ENCODE measurements around the gene ZNF335.

Gene ZNF335

DNA sequence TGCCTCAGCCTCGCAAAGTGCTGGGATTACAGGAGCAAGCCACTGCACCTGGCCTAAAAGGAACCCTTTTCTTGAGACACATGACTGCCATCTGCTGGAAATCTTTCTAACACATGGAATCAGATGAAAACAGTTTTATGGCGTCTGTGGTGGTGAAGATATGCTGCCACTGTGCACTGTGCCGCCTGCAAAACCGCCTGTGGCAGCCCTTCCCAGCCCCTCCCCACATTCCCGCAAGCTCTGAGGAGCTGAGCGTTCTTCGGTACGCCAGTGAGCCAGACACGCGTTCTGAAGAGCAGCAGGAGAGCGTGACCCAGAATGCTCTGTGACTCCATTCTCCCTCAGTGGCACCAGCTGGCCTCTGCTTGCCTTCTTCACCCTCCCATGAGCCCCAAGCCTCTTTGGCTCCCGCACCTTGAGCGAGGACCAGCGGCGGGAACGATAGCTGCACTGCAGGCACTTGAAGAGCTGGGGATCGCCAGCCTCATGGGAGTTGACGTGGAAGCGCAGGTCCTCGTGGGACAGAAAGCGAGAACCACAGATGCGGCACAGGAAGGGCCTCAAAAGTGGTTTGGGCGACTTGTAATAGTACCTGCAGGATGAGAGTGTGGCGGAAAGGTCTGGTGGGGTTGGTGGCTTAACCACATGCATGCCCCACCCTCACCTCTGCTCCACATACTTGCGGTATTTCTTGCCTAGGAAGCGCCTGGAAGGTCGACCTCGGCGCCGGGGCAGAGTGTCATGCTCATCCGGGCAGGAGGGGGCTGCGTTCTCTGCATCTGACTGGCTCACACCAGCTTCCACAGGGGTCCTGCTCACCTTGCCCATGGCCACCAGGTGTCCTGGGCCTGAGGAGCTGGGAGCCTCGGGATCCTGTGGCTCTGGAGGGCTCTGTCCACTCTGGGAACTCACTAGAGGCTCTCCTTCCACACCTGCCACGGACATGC is 8.7 kb downstream of the ZNF335 start:
- Histone ChIP-seq H3K4me3 (ENCODE audit: low read length in 2 of 2) (no peak overlapping the region), H3K36me3 (replicated peaks in 1 of 2; ENCODE audit: control insufficient read depth in 2 of 2, insufficient read depth in 2 of 2, low read length in 2 of 2) (peaks cover 64 to 91% of the 10 kb centered on the region in 2 donors), H3K9ac (ENCODE audit: low read depth, low read length, poor library complexity) (no peak overlapping the region), H3K4me1 (ENCODE audit: control insufficient read depth in 2 of 2, insufficient read depth in 1 of 2, low read depth in 1 of 2, low read length in 2 of 2) (no peaks in the 10 kb centered on the region), H2BK12ac (ENCODE audit: low read length) (no peak overlapping the region), H2AFZ (ENCODE audit: low read length) (no peak overlapping the region), H4K8ac (ENCODE audit: low read depth, low read length) (no peak overlapping the region), H3K79me1 (ENCODE audit: low read depth, low read length) (no peaks in the 10 kb centered on the region), H3K27me3 (ENCODE audit: control insufficient read depth in 3 of 3, insufficient read depth in 3 of 3, low read depth in 1 of 3, low read length in 3 of 3) (no peaks in the 10 kb centered on the region), H3K4ac (ENCODE audit: low read length) (no peak overlapping the region), H2BK5ac (ENCODE audit: low read length) (peak overlapping the region; percentile 22), H3K4me2 (ENCODE audit: insufficient read depth, low read length, poor library complexity, severe bottlenecking) (no peak overlapping the region), H3K9me3 (replicated peaks in 1 of 2; ENCODE audit: control insufficient read depth in 2 of 2, insufficient read depth in 1 of 2, low read depth in 1 of 2, low read length in 2 of 2) (no peaks in the 10 kb centered on the region), H3K23ac (ENCODE audit: low read depth, low read length, poor library complexity) (peak overlapping the region; percentile 31), H2AK5ac (ENCODE audit: low read depth, low read length) (no peak overlapping the region), H3K14ac (ENCODE audit: low read length) (no peak overlapping the region), H3K27ac (replicated peaks; ENCODE audit: low read length) (no peak overlapping the region), H2BK120ac (ENCODE audit: low read depth, low read length) (no peak overlapping the region), H4K91ac (ENCODE audit: low read depth, low read length, poor library complexity) (no peak overlapping the region), H2BK15ac (ENCODE audit: low read length) (no peak overlapping the region), H3K18ac (ENCODE audit: low read length) (no peak overlapping the region)
- no CpG with 5 or more reads among the region's 34 CpGs for whole genome bisulfite sequencing, 2 donors (ENCODE audit: extremely low coverage in 2 of 2, insufficient read length in 2 of 2, insufficient replicate concordance in 1 of 2)
- no peak for DNase-seq (ENCODE audit: low spot score)

DNA sequence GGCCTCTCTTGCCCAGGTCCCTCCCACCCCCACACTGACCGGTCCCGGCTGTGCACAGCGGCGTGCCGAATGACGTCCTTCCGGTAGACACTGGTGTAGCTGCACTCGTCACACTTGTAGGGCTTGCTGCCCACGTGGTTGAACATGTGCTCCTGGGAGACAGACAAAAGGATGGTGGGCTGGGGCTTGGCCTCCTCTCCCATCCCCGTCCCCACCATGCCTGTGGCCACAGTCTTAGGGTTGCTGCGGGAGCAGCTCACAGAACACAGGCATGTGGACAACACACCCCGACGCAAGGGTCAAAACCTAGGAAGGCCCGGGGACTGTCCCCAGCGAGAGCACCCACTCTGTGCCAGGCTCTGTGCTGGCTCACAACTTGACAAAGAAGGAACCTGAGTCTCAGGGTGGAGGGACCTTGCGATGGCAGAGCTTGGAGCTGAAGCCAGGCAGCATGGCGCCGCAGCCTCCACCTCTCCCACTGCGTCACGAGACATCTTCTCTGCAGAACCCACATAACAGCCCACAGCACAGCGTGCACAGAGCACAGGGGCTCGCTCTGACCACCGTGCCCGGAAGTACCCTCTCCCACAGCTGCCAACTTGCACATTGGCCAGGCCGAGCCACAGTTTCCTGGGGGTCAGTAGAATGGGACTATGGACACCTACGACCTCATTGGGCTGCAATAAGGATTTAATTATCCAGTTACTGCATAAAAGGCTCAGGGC is 9.8 kb downstream of the ZNF335 start:
- no peak overlapping the region for H3K4ac ChIP-seq (ENCODE audit: low read length)
- no peak overlapping the region for H3K9ac ChIP-seq (ENCODE audit: low read depth, low read length, poor library complexity)
- H3K23ac ChIP-seq (ENCODE audit: low read depth, low read length, poor library complexity) = peak overlapping the region; percentile 31
- no peak overlapping the region for H3K27ac ChIP-seq (replicated peaks; ENCODE audit: low read length)
- no peak overlapping the region for H3K4me2 ChIP-seq (ENCODE audit: insufficient read depth, low read length, poor library complexity, severe bottlenecking)
- H3K4me1 ChIP-seq (ENCODE audit: control insufficient read depth in 2 of 2, insufficient read depth in 1 of 2, low read depth in 1 of 2, low read length in 2 of 2) = no peaks in the 10 kb centered on the region
- H2AK5ac ChIP-seq (ENCODE audit: low read depth, low read length) = no peak overlapping the region
- no peaks in the 10 kb centered on the region for H3K27me3 ChIP-seq (ENCODE audit: control insufficient read depth in 3 of 3, insufficient read depth in 3 of 3, low read depth in 1 of 3, low read length in 3 of 3)
- WGBS, 2 donors (ENCODE audit: extremely low coverage in 2 of 2, insufficient read length in 2 of 2, insufficient replicate concordance in 1 of 2) = no CpG with 5 or more reads among the region's 26 CpGs
- peak overlapping the region in 1 of 2 donors; percentile 13 for H3K4me3 ChIP-seq (ENCODE audit: low read length in 2 of 2)
- H2BK5ac ChIP-seq (ENCODE audit: low read length) = no peak overlapping the region
- H4K8ac ChIP-seq (ENCODE audit: low read depth, low read length) = no peak overlapping the region
- no peak overlapping the region for H3K14ac ChIP-seq (ENCODE audit: low read length)
- no peak for DNase-seq (ENCODE audit: low spot score)
- H3K18ac ChIP-seq (ENCODE audit: low read length) = no peak overlapping the region
- peak overlapping the region; percentile 31 for H2BK12ac ChIP-seq (ENCODE audit: low read length)
- H2BK120ac ChIP-seq (ENCODE audit: low read depth, low read length) = no peak overlapping the region
- H3K9me3 ChIP-seq (replicated peaks in 1 of 2; ENCODE audit: control insufficient read depth in 2 of 2, insufficient read depth in 1 of 2, low read depth in 1 of 2, low read length in 2 of 2) = peaks cover 0 to 2% of the 10 kb centered on the region in 2 donors
- no peak overlapping the region for H2BK15ac ChIP-seq (ENCODE audit: low read length)
- no peak overlapping the region for H4K91ac ChIP-seq (ENCODE audit: low read depth, low read length, poor library complexity)
- peaks cover 57 to 90% of the 10 kb centered on the region in 2 donors for H3K36me3 ChIP-seq (replicated peaks in 1 of 2; ENCODE audit: control insufficient read depth in 2 of 2, insufficient read depth in 2 of 2, low read length in 2 of 2)
- no peaks in the 10 kb centered on the region for H3K79me1 ChIP-seq (ENCODE audit: low read depth, low read length)
- H2AFZ ChIP-seq (ENCODE audit: low read length) = no peak overlapping the region

DNA sequence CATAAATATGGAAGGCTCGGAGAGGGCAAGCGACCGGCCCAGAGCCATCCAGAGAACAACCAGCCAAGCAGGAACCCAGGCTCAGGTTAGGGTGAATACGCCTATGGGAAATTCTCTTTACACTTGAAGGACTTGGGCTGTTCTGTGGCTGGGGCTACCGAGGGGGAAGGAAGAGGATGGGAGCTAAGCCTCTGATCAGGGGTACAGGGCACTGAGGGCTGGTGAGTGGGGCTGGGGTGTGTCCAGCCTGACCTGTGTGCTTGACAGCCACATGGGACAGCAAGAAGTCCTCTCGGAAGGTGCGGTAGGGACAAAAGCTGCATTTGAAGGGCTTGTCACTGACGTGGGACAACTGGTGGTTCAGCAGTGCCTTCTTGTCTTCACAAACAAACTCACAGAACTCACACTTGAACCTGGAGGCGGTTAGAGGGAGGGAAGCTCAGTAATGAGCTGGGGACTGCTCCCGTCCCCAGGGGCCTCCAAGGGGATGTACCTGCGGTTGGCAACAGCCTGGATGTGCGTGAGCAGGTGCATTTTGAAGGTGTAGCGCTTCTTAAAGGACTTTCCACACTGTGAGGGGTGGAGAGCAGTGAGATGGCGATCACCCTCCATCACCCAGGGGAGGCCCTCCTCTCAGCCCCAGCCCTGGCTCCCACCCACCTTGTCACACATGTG is 11.9 kb downstream of the ZNF335 start:
- no peaks in the 10 kb centered on the region for H3K4me1 ChIP-seq (ENCODE audit: control insufficient read depth in 2 of 2, insufficient read depth in 1 of 2, low read depth in 1 of 2, low read length in 2 of 2)
- H3K27ac ChIP-seq (replicated peaks; ENCODE audit: low read length) = no peak overlapping the region
- no peak overlapping the region for H3K4ac ChIP-seq (ENCODE audit: low read length)
- no peak overlapping the region for H2BK15ac ChIP-seq (ENCODE audit: low read length)
- no CpG with 5 or more reads among the region's 14 CpGs for WGBS, 2 donors (ENCODE audit: extremely low coverage in 2 of 2, insufficient read length in 2 of 2, insufficient replicate concordance in 1 of 2)
- H3K4me3 ChIP-seq (ENCODE audit: low read length in 2 of 2) = no peak overlapping the region
- H3K9ac ChIP-seq (ENCODE audit: low read depth, low read length, poor library complexity) = peak overlapping the region; percentile 4
- no peaks in the 10 kb centered on the region for H3K79me1 ChIP-seq (ENCODE audit: low read depth, low read length)
- H3K9me3 ChIP-seq (replicated peaks in 1 of 2; ENCODE audit: control insufficient read depth in 2 of 2, insufficient read depth in 1 of 2, low read depth in 1 of 2, low read length in 2 of 2) = peaks cover 0 to 2% of the 10 kb centered on the region in 2 donors
- no peaks in the 10 kb centered on the region for H3K27me3 ChIP-seq (ENCODE audit: control insufficient read depth in 3 of 3, insufficient read depth in 3 of 3, low read depth in 1 of 3, low read length in 3 of 3)
- H2BK5ac ChIP-seq (ENCODE audit: low read length) = no peak overlapping the region
- no peak overlapping the region for H2BK12ac ChIP-seq (ENCODE audit: low read length)
- no peak overlapping the region for H3K18ac ChIP-seq (ENCODE audit: low read length)
- H3K23ac ChIP-seq (ENCODE audit: low read depth, low read length, poor library complexity) = no peak overlapping the region
- H2AK5ac ChIP-seq (ENCODE audit: low read depth, low read length) = no peak overlapping the region
- H4K8ac ChIP-seq (ENCODE audit: low read depth, low read length) = no peak overlapping the region
- no peak overlapping the region for H2BK120ac ChIP-seq (ENCODE audit: low read depth, low read length)
- H2AFZ ChIP-seq (ENCODE audit: low read length) = no peak overlapping the region
- no peak for DNase-seq (ENCODE audit: low spot score)
- H3K4me2 ChIP-seq (ENCODE audit: insufficient read depth, low read length, poor library complexity, severe bottlenecking) = no peak overlapping the region
- H3K14ac ChIP-seq (ENCODE audit: low read length) = no peak overlapping the region
- H3K36me3 ChIP-seq (replicated peaks in 1 of 2; ENCODE audit: control insufficient read depth in 2 of 2, insufficient read depth in 2 of 2, low read length in 2 of 2) = peaks cover 49 to 86% of the 10 kb centered on the region in 2 donors
- H4K91ac ChIP-seq (ENCODE audit: low read depth, low read length, poor library complexity) = no peak overlapping the region

Measured in neuronal stem cell (in vitro differentiated cells).